ENCODE data around the gene PIGM.
"Not testable (repeated sequence)": the region's sequence is repeated elsewhere in the genome, so short reads cannot be mapped to it uniquely, and the experiment has no call there.

The PIGM gene

GRCh38 chr1:160063176-160063575 lies 31.4 kb upstream of the PIGM start:
- in situ Hi-C loops (cut with MboI; ENCODE audit: low pct_unique_long_range_greater_than_20kb, low sequenced_read_pairs), result no loop called here
- no peak for DNase-seq

DNA sequence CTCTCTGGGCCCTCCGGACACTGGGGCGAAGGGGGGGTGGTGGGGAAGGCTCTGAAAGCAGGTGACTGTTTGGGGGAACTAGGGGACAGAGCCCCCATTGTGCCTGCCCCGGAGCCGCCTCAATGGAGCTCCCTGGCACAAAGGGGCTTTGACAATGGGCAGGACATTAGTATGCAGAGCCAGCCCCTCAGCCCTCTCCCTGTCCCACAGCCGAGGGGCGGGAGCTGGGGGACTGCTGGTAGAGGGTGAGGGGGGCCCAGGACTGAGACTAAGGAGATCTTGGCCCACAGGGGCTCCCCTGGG lies 30.4 kb upstream of the PIGM start:
- no peak for DNase-seq
- in situ Hi-C loops (cut with MboI; ENCODE audit: low pct_unique_long_range_greater_than_20kb, low sequenced_read_pairs), result no loop called here

DNA sequence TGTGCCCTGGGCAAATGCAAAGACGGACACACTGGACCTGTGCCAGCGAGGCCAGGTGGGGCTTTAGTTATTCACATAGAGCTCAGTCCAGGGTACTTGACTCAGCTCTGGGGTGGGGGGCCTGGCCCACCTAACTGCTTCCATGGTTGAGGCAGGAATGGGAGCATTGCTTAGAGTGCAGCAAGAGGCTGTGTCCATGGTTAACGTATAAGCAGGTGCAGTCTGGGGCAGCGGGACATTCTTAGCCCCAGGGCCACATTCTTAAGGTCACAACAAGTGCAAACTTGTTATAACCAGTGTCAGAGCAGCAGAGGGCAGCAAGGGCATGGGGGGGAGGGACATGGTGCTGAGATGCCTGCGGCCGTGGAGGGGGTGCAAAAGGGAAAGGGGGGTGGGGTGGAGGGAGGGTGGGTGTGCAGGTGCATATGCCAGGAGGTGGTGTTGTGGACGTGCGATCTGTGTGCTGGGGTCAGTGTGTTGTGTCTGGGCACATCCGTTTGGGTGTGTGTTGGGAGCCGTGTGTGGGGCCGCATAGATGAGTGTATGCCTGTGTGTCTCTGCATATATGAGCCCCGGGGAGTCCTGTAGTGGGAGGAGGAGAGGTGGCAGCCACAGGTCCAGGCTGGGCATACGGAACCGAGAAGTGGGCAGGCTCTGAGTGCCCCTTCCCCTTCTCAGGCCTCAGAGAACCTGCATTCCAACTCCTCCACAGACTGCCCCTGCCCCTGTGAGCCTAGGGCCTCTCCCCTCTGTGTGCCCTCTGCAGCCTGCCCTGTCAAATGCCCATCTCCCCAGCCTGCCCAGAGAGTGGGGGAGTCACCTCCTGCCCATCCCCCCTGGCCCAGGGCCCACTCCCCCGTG lies 29.8 kb upstream of the PIGM start:
- in situ Hi-C loops (cut with MboI; ENCODE audit: low pct_unique_long_range_greater_than_20kb, low sequenced_read_pairs), result no loop called here
- DNase-seq, result no peak

DNA sequence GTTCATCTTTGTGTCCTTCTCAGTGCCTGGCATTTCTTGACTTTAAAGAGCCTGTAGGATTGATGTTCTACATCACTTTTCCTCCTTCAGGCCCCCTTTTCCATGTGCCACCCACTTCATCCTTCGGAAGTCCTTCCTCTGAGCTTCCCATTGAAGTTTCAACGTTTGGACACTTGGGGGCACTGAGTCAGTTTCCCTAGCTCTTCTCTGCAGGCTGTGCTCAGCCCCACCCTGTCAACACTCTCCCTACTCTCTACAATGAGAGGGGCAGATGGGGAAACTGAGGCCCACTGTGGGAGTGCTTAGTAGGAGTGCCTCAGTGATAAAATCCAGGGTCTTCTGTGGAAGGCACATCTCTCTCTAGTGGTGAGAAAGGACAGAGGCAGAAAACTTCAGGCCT lies 26.3 kb upstream of the PIGM start:
- in situ Hi-C loops (cut with MboI; ENCODE audit: low pct_unique_long_range_greater_than_20kb, low sequenced_read_pairs), result no loop called here
- DNase-seq, result no peak

DNA sequence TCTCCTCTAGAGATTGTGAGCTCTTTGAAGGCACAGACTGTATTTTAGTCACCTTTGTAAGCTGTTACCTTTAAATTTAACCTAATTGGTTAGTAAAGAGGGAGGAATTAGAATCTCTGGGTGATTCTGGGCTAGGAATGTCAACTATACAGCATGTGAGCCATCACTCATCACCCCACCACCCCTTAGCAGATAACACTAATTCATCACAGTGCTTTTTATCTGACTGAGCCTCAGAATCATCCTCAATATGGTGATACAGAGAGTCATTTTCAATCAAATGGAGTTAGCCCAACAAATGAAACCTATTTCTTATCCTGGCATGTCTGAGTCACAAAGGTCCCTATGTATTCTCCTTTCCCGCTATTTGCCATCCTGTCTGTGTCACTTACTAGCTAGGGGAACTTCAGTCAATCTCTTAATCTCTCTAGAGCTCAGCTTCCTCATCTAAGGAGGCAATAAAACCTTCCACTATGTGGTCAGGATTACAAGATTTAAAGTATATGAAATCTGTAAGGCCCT lies 24.9 kb upstream of the PIGM start:
- in situ Hi-C loops (cut with MboI; ENCODE audit: low pct_unique_long_range_greater_than_20kb, low sequenced_read_pairs), result no loop called here
- DNase-seq, result no peak

DNA sequence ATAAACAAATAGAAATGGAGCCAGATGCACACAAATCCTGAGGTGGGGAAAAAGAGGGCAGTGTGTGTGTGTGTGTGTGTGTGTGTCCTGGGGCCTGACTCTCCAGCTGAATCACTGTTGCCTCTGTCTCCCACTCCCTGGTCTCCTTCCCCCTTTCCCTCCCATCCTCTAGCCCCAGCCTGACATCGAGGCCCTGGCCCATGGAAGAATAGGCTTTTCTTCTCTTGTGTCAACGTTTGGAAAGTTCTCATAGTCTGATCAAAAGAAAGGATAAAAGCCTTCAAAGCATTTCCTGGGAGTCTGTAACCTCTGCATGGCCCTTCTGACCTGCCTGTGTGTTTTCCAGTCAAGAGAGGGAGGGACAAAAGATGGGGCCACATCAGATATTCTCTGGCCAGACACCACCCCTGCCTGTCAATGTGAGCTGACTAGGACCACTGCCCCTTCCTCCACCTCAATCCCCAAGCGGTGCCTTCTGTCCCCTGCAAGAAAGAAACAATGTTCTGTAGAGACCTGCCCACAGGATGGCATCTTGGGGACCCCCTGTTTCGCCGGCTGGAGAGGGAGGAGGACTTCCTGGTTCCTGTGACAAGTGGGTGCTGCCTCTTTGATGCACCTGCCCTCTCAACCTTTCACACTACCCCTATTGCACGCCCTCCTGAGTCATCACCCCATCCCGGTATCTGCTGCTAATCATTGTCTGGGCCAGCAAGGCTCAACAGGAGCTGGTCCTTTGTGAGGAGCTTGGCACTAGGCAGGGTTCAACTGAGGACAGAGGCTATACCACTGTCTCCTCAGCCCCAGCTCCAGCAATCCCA lies 22.0 kb upstream of the PIGM start:
- no peak for DNase-seq
- in situ Hi-C loops (cut with MboI; ENCODE audit: low pct_unique_long_range_greater_than_20kb, low sequenced_read_pairs), result no loop called here

DNA sequence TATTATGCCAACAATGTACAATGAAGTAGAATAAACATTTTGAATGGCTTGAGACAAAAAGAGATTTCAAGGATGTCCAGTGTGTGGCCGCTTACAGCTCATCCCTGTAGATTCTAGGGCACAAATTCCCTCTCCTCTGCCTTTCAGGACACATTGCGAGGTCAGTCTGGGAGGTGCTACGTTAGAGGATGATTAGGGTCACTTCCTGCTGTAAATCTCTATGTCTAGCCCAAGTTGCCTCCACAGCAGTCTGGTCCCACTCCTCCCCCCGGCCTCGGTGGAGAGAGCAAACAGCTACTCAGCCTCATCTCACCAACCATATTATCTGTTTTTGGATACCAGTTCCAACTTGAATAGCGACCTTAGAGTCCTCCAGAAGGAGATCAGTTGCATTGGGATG lies 21.1 kb upstream of the PIGM start:
- in situ Hi-C loops (cut with MboI; ENCODE audit: low pct_unique_long_range_greater_than_20kb, low sequenced_read_pairs), result no loop called here

GRCh38 chr1:160050619-160051018 lies 18.8 kb upstream of the PIGM start:
- no peak for DNase-seq
- in situ Hi-C loops (cut with MboI; ENCODE audit: low pct_unique_long_range_greater_than_20kb, low sequenced_read_pairs), result no loop called here

More for the DNA sequence above, 21.1 kb upstream of the PIGM start:
- DNase-seq, result no peak

DNA sequence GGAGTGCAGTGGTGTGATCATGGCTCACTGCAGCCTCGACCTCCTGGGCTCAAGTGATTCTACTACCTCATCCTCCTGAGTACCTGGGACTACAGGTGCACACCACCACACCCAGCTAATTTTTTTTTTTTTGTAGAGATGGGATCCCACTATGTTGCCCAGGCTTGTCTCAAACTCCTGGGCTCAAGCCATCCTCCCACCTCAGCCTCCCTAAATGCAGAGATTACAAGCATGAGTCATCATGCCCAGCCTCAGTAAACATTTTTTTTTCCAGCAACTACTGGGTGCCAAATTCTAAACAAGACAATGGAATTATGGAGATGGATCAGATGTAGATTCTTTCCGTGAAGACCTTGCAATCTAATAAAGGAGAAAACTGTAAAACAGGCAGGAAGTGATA lies 18.4 kb upstream of the PIGM start:
- DNase-seq; in situ Hi-C loops (cut with MboI; ENCODE audit: low pct_unique_long_range_greater_than_20kb, low sequenced_read_pairs): not testable (repeated sequence)

DNA sequence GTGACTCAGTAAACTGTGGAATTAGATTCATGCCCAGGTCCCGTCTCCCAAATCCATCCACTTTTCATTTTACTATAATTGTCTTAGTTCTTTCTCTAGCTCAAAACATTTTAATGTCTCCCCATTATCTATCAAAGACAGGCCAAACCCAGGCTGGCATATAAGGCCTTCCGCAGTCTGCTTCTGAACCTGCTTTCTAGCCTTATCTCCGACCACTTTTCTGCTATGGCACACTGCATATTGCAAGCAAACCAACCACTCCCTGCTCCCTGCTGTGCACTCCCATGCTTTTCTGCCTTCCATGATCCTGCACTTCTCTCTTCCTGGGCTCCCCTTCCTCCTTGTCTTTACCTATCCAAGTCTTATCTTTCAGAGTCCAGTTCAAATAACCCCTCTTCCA lies 17.3 kb upstream of the PIGM start:
- in situ Hi-C loops (cut with MboI; ENCODE audit: low pct_unique_long_range_greater_than_20kb, low sequenced_read_pairs), result no loop called here
- no peak for DNase-seq

GRCh38 chr1:160048335-160048734 lies 16.5 kb upstream of the PIGM start:
- no peak for DNase-seq
- in situ Hi-C loops (cut with MboI; ENCODE audit: low pct_unique_long_range_greater_than_20kb, low sequenced_read_pairs), result no loop called here

GRCh38 chr1:160047111-160047991 lies 15.6 kb upstream of the PIGM start:
- in situ Hi-C loops (cut with MboI; ENCODE audit: low pct_unique_long_range_greater_than_20kb, low sequenced_read_pairs), result no loop called here
- DNase-seq, result no peak

DNA sequence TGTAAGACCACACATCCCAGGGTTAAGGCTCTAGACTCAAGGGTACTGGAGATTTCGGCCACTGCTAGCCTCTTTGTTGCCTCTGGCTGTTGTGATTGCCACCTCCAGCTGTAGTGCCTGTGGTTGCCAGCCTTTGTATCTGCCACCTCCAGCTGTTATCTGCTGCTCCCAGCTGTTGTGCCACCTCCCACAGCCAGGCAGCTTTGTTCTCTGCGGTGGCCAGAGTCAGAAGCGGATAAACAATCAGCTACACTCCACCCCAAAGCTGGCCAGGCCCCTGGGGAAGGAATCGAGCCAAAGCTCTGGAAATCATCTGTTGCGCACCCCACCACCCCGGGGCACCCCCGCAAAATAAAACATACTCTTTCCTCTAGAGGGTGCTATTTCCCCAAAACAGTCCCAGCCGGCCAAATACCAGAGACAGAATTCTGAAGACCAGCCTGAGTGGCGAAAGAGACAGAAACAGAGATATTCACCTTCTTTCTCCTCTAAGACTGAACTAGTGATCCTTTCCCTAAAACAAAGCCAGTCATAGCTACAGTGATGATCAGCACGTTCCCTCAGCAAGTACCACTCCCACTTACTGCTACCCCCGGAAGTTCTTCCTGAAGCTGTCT lies 14.8 kb upstream of the PIGM start:
- DNase-seq, result peak; percentile 60
- in situ Hi-C loops (cut with MboI; ENCODE audit: low pct_unique_long_range_greater_than_20kb, low sequenced_read_pairs), result no loop called here

DNA sequence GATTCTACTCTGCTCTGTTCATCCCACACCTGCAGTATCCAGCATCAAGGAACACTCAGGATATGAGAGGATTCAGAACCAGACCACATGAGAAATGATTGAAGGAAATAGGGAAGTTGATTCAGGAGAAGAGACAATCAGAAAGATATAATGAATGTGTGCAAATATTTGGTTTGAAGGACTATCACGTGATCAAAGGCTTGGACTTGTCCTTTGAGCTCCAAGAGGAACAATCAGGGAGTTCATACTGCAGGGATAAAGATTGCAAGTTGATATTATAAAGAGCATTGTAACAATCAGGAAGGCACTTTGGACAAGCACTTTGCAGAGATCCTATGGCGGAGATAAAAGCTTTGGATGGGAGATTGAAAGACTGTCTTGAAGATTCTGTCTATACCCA lies 13.9 kb upstream of the PIGM start:
- in situ Hi-C loops (cut with MboI; ENCODE audit: low pct_unique_long_range_greater_than_20kb, low sequenced_read_pairs), result no loop called here
- DNase-seq, result no peak

GRCh38 chr1:160043543-160043942 lies 11.8 kb upstream of the PIGM start:
- in situ Hi-C loops (cut with MboI; ENCODE audit: low pct_unique_long_range_greater_than_20kb, low sequenced_read_pairs), result no loop called here
- no peak for DNase-seq

- in situ Hi-C loops (cut with MboI; ENCODE audit: low pct_unique_long_range_greater_than_20kb, low sequenced_read_pairs), result no loop called here
- no peak for DNase-seq
These were observed 8.7 kb upstream of the PIGM start for GRCh38 chr1:160040476-160040875.

DNA sequence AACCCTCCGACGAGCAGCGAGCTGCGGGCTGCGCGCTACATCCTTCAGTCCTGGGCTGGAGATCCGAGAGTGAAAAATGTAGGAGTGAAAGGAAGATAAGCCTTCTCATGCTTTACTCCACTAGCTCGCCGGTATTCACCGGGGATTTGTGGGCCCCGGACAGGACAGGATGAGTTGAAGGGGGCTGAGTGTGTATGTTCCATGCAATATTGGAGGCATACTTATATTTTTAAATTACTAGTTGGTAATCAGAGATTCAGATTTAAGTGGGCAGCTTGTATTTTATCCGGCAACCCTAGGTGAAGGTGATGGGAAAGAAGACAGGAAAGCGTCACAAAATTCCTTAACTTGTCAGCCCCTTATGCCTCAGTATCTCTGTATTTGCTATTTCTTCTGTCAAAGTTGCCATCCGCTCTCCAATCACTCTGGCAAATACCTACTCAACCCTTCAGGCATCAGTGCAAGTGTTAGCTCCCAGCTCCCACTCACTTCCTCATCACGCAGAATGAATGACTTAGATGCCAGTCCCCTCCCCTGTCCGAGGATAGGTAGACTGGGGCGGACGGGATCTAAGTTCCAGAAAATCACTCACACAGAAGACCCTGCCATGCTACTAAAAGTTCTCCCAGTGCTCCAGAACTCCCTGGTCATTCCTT lies 503 bp upstream of the PIGM start:
- in situ Hi-C loops (cut with MboI; ENCODE audit: low pct_unique_long_range_greater_than_20kb, low sequenced_read_pairs), result no loop called here
- no peak for DNase-seq

DNA sequence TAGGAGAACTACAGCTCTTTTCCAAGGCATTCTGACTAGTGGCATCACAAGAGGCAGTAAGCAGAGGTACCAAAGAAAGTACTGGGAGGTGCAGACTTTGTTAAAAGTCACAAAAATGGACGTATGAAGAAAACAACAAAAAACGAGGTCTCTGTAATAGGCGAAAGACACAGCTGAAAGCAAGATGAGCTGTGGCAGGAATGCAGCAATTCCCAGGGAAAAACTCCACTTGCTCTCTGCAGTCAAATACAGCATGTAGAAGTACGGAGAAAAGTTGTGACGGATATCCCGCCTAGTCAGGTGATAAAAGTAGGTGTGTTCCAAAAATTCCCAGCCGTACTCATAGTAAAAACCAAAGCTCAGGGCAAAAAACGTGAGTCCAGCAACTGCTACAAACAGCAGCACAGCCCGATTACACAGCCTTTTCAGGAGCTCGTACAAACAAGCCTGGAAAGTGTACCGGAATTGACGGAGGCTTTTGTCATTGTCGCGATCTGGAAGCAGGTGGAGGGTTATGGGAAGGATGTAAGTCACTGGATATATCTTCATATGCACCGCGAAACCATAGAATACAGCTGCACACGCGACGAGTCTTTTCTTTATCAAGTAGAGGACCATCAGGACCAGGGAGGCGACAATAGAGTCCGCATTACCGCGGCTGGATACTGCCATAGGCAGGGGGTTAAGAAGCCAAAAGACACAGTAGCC lies 979 bp downstream of the PIGM start:
- in situ Hi-C loops (cut with MboI; ENCODE audit: low pct_unique_long_range_greater_than_20kb, low sequenced_read_pairs), result no loop called here
- DNase-seq, result peak; percentile 29

Data from KBM-7 (cell line).